SJCRH30 (cell line): Measurements from ENCODE around the gene IPO9. TPM values are rescaled to one million over a fixed set of nuclear protein-coding genes. Genes with fewer than 3 reads are reported as not detected.

Source experiments
- DNase-seq, 2 experiments: peaks; one replicate each; pipeline ENCODE4 v3.0.0-alpha.2; 2015 to 2020
- H3K27ac ChIP-seq: fragments of 250-450 bp; sonication (Bioruptor Pico); 2 replicates; pipeline ENCODE4 v1.5.1; 2020; ENCODE audit warnings: mild to moderate bottlenecking, moderate library complexity
- H3K27me3 ChIP-seq: fragments of 250-450 bp; sonication (Bioruptor Pico); 2 replicates; pipeline ENCODE4 v1.5.1; 2020; ENCODE audit warnings: mild to moderate bottlenecking, moderate library complexity
- H3K36me3 ChIP-seq: fragments of 250-450 bp; sonication (Bioruptor Pico); 2 replicates; pipeline ENCODE4 v1.5.1; 2020; ENCODE audit warnings: mild to moderate bottlenecking, moderate library complexity
- H3K4me1 ChIP-seq: fragments of 250-450 bp; sonication (Bioruptor Pico); 2 replicates; pipeline ENCODE4 v1.5.1; 2020; ENCODE audit warnings: mild to moderate bottlenecking, moderate library complexity
- H3K4me3 ChIP-seq: fragments of 250-450 bp; sonication (Bioruptor Pico); 2 replicates; pipeline ENCODE4 v1.5.1; 2020; ENCODE audit warnings: mild to moderate bottlenecking, moderate library complexity
- H3K9me3 ChIP-seq: fragments of 250-450 bp; sonication (Bioruptor Pico); replicated peaks from 2 replicates; pipeline ENCODE4 v1.5.1; 2020; ENCODE audit warnings: mild to moderate bottlenecking, moderate library complexity
- total RNA-seq: library from RNA; depleted of rRNA; stranded (reverse); fragments of >200 nt; shearing (Covaris generic); gene quantifications from 2 replicates; pipeline ENCODE4 v1.2.3, GENCODE V29; 2014; rRNA removed

IPO9 gene
- total RNA-seq, result 69.8 and 70.4 TPM in 2 replicates

- no peaks in the 10 kb centered on the region for H3K27me3 ChIP-seq
- peaks cover 17% of the 10 kb centered on the region for H3K4me1 ChIP-seq
- peak within 1 kb of the TSS; percentile 99 for H3K4me3 ChIP-seq
- H3K9me3 ChIP-seq, result no peaks in the 10 kb centered on the region
- peaks cover 4% of the 10 kb centered on the region; the same call in 1 of the 2 replicates for H3K36me3 ChIP-seq
- DNase-seq, result peak; percentile 96 to 98
- peak within 1 kb of the TSS; percentile 96 for H3K27ac ChIP-seq
Observed at GRCh38 chr1:201828820-201829774, at the start of gene IPO9. TSS of gene IPO9 (plus strand) at chr1:201829157. CDS start at chr1:201829210, 53 bp downstream.

- Histone ChIP-seq H3K27me3 (no peaks in the 10 kb centered on the region), H3K9me3 (no peaks in the 10 kb centered on the region), H3K27ac (no peak overlapping the region), H3K36me3 (peaks cover 48% of the 10 kb centered on the region), H3K4me1 (no peaks in the 10 kb centered on the region), H3K4me3 (no peak overlapping the region)
- DNase-seq, result no peak
Observed at GRCh38 chr1:201779351-201779880, 49.5 kb upstream of the IPO9 start.

- Histone ChIP-seq H3K4me1 (no peaks in the 10 kb centered on the region), H3K27ac (no peak overlapping the region), H3K9me3 (no peaks in the 10 kb centered on the region), H3K36me3 (peaks cover 60% of the 10 kb centered on the region), H3K27me3 (no peaks in the 10 kb centered on the region), H3K4me3 (no peak overlapping the region)
- no peak for DNase-seq
Observed at GRCh38 chr1:201780952-201781351, 48.0 kb upstream of the IPO9 start.

DNA sequence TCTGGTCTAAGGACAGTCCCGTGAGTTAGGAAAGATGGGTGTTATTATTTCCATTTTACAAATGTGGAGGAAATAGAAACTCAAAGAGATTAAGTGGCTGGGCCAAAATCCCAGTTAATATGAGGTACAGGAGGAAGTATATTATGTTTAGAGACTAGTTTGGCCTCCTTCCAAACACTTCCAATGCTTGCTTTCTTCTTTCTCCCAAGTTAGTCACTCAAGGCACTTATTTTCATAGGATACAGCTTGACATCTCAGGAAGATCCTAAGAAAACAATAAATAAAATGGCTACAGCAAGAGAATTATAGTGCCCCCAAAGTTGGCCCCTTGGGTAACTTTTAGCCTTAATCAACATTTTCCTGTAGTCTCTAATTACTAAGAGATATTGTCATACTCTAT lies 47.5 kb upstream of the IPO9 start:
- Histone ChIP-seq H3K27ac (no peak overlapping the region), H3K4me3 (no peak overlapping the region), H3K36me3 (peaks cover 63% of the 10 kb centered on the region), H3K27me3 (no peaks in the 10 kb centered on the region), H3K9me3 (no peaks in the 10 kb centered on the region), H3K4me1 (no peaks in the 10 kb centered on the region)
- no peak for DNase-seq

GRCh38 chr1:201782353-201782752 lies 46.6 kb upstream of the IPO9 start:
- Histone ChIP-seq H3K4me3 (no peak overlapping the region), H3K9me3 (no peaks in the 10 kb centered on the region), H3K27me3 (no peaks in the 10 kb centered on the region), H3K36me3 (peaks cover 69% of the 10 kb centered on the region), H3K27ac (no peak overlapping the region), H3K4me1 (no peaks in the 10 kb centered on the region)
- no peak for DNase-seq

DNA sequence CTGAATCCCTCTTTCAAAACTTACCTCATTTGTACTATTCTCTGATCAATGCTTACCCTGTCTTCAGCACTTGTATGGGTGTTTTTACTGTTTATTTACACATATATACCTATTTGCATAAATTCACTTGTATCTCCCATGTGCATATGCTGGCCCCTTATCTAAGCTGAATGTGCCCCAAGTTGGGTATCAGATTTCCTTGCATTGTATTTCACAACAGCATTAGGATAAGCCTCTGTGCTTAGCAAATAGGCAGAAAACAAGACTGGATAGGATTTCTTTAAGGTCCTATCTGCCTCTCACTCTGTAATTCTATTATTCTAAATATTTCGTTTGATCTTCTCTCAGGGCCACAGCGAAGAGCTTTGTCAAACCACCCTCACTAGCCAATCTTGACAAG lies 45.9 kb upstream of the IPO9 start:
- DNase-seq, result no peak
- no peaks in the 10 kb centered on the region for H3K4me1 ChIP-seq

GRCh38 chr1:201783572-201783971 lies 45.4 kb upstream of the IPO9 start:
- Histone ChIP-seq H3K9me3 (no peaks in the 10 kb centered on the region), H3K4me3 (no peak overlapping the region), H3K27ac (no peak overlapping the region), H3K4me1 (no peaks in the 10 kb centered on the region), H3K27me3 (no peaks in the 10 kb centered on the region), H3K36me3 (peaks cover 78% of the 10 kb centered on the region)
- no peak for DNase-seq

More for the DNA sequence above, 45.9 kb upstream of the IPO9 start:
- Histone ChIP-seq H3K27me3 (no peaks in the 10 kb centered on the region), H3K36me3 (peaks cover 75% of the 10 kb centered on the region), H3K9me3 (no peaks in the 10 kb centered on the region), H3K27ac (no peak overlapping the region), H3K4me3 (no peak overlapping the region)

- no peaks in the 10 kb centered on the region for H3K27me3 ChIP-seq
- DNase-seq, result no peak
- no peak overlapping the region for H3K27ac ChIP-seq
- H3K36me3 ChIP-seq, result peaks cover 86% of the 10 kb centered on the region
- no peaks in the 10 kb centered on the region for H3K9me3 ChIP-seq
- H3K4me1 ChIP-seq, result peaks cover 5% of the 10 kb centered on the region
- H3K4me3 ChIP-seq, result no peak overlapping the region
Observed at GRCh38 chr1:201785291-201785690, 43.7 kb upstream of the IPO9 start.

DNA sequence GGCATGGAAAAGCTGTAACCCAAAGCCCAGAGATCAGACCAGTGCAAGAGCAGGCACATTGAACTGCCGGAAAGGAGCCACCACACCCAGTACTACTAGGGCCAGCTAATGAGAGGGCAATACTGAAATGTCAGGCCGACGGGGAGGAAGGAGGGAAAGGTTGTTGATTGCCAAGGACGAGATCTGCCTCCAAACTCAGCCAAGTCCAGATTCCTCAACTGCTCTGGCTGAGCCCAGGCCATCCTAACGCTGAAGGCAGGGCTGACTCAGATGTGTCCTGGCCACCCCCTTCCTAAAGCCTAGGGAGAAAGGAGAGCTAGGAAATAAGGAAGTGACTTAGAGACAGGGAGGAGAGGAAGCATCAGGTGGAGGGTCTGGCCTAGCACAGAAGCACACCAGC lies 42.1 kb upstream of the IPO9 start:
- Histone ChIP-seq H3K4me1 (peaks cover 20% of the 10 kb centered on the region), H3K9me3 (no peaks in the 10 kb centered on the region), H3K27me3 (no peaks in the 10 kb centered on the region), H3K27ac (no peak overlapping the region), H3K36me3 (peaks cover 71% of the 10 kb centered on the region), H3K4me3 (no peak overlapping the region)
- no peak for DNase-seq

GRCh38 chr1:201788296-201788695 lies 40.7 kb upstream of the IPO9 start:
- Histone ChIP-seq H3K27me3 (no peaks in the 10 kb centered on the region), H3K36me3 (peaks cover 57% of the 10 kb centered on the region), H3K4me1 (peaks cover 32% of the 10 kb centered on the region), H3K9me3 (no peaks in the 10 kb centered on the region), H3K27ac (no peak overlapping the region), H3K4me3 (no peak overlapping the region)
- no peak for DNase-seq

GRCh38 chr1:201789245-201789644 lies 39.7 kb upstream of the IPO9 start:
- Histone ChIP-seq H3K9me3 (no peaks in the 10 kb centered on the region), H3K27me3 (no peaks in the 10 kb centered on the region), H3K27ac (no peak overlapping the region), H3K4me1 (peaks cover 32% of the 10 kb centered on the region), H3K36me3 (peaks cover 47% of the 10 kb centered on the region), H3K4me3 (no peak overlapping the region)
- DNase-seq, result no peak

DNA sequence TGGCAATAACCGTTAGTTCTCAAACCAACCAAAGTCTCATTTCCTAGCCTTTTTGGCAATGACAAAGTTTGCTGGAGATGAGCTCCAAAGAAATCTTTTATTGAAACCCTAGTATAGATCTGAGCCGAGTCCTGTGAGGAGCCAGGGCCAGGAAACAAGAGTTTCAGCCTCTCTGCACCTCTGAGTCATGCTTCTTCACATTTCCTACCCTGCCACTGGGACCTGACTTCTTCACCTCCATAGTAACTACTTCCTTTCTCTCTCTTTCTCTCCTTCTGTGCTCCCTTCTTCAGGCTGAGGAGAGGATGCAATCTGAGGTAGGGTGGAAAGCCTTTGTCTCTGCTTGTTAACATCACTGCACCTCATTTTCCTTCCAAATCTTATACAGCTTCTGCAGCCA lies 38.7 kb upstream of the IPO9 start:
- no peak for DNase-seq
- no peak overlapping the region for H3K4me3 ChIP-seq
- H3K36me3 ChIP-seq, result peaks cover 50% of the 10 kb centered on the region
- peak overlapping the region; percentile 82; the same call in 1 of the 2 replicates for H3K27ac ChIP-seq
- H3K27me3 ChIP-seq, result no peaks in the 10 kb centered on the region
- no peaks in the 10 kb centered on the region for H3K9me3 ChIP-seq
- H3K4me1 ChIP-seq, result peaks cover 32% of the 10 kb centered on the region

GRCh38 chr1:201791051-201791778 lies 37.7 kb upstream of the IPO9 start:
- Histone ChIP-seq H3K36me3 (peaks cover 50% of the 10 kb centered on the region), H3K4me3 (no peak overlapping the region), H3K4me1 (peaks cover 32% of the 10 kb centered on the region), H3K27ac (peak overlapping the region; percentile 82), H3K9me3 (no peaks in the 10 kb centered on the region), H3K27me3 (no peaks in the 10 kb centered on the region)
- peak; percentile 88 to 95 for DNase-seq

GRCh38 chr1:201791779-201792173 lies 37.2 kb upstream of the IPO9 start:
- Histone ChIP-seq H3K4me1 (peaks cover 32% of the 10 kb centered on the region), H3K27ac (peak overlapping the region; percentile 82), H3K27me3 (no peaks in the 10 kb centered on the region), H3K9me3 (no peaks in the 10 kb centered on the region), H3K36me3 (peaks cover 51% of the 10 kb centered on the region), H3K4me3 (no peak overlapping the region)
- DNase-seq, result peak; percentile 63 to 68
